ENCODE data around the gene YJEFN3. TPM values are rescaled to one million over a fixed set of nuclear protein-coding genes. Genes with fewer than 3 reads are reported as not detected.

Gene YJEFN3
- 3.2 TPM for total RNA-seq

GRCh38 chr19:19528721-19529490 is at the start of gene YJEFN3:
Gene YJEFN3, plus strand, starts transcription at chr19:19528911. Its CDS starts 22 bp downstream, at chr19:19528933.

GRCh38 chr19:19514881-19515641 is 13.7 kb upstream of the YJEFN3 start, which contains the start of gene TSSK6:
Gene TSSK6, minus strand, starts transcription at chr19:19515548. Its CDS starts 121 bp downstream, at chr19:19515427.

GRCh38 chr19:19515642-19516519 is 12.8 kb upstream of the YJEFN3 start, which contains the start of gene NDUFA13:
Gene NDUFA13, plus strand, starts transcription at chr19:19516225. Its CDS starts 14 bp downstream, at chr19:19516239.

DNA sequence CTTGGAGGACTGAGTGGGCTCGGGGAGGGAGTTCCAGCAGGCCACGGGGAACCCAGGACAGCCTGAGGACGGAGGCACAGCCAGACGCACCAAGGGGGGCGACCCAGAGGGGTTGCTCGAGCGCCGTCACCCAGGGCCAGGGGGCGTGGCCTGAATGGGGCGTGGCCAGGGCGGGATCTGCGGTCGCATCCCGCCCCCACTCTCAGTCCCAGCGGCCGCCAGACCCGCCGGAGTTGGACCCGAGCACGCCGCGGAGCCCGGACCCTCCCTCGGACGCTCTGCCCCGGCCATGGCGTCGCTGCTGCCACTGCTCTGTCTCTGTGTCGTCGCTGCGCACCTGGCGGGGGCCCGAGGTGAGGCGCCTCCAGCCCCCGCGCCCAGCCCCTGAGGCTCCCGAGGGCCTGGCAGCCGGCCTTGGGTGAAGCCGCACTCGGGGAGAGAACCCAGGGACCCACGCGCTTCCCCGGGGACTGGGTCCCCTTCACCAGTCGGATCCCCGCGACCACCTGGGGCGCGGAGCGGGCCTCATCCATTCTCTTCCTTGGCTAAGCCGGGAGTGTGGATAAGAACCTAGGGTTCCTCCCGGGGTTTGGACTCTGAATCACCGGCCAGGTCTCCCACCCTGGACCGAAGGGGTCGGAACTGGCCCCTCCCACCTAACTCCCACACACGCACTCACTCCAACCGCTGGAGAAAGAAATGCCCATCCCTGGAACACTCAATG is 9.5 kb downstream of the YJEFN3 start, which contains the start of gene CILP2:
TSS of gene CILP2 (plus strand) at position 205 of the 724 bp plus-strand sequence. CDS start at position 290, 85 bp downstream.

Other genes starting within 250 kb of the YJEFN3 start
- gene SUGP1, start 208.4 kb upstream of the YJEFN3 start, total RNA-seq = 36.1 TPM
- 88.7 TPM for gene MAU2, start 208.1 kb upstream of the YJEFN3 start, total RNA-seq
- 43.4 TPM for gene GATAD2A, start 123.2 kb upstream of the YJEFN3 start, total RNA-seq
- 2.4 TPM for gene TSSK6, start 13.4 kb upstream of the YJEFN3 start, total RNA-seq
- gene NDUFA13, start 12.7 kb upstream of the YJEFN3 start, total RNA-seq = 44.9 TPM
- gene CILP2, start 9.4 kb downstream of the YJEFN3 start, total RNA-seq = 3.7 TPM
- gene PBX4, start 89.8 kb downstream of the YJEFN3 start, total RNA-seq = 8.6 TPM
- gene LPAR2, start 99.3 kb downstream of the YJEFN3 start, total RNA-seq = 15.4 TPM
- 9.2 TPM for gene GMIP, start 114.7 kb downstream of the YJEFN3 start, total RNA-seq
- gene ATP13A1, start 134.8 kb downstream of the YJEFN3 start, total RNA-seq = 80.7 TPM
- gene ZNF101, start 139.9 kb downstream of the YJEFN3 start, total RNA-seq = 9.3 TPM
- gene ZNF14, start 204.2 kb downstream of the YJEFN3 start, total RNA-seq = 30.3 TPM